Activated effector memory CD4-positive, alpha-beta T cell treated with Interleukin-2 at 50 U/mL for 16 hours (primary cell): ENCODE results near the gene XRCC4.
"Not testable (repeated sequence)": the region's sequence is repeated elsewhere in the genome, so short reads cannot be mapped to it uniquely, and the experiment has no call there.

ENCODE experiments used
- DNase-seq: peaks from one replicate; pipeline ENCODE4 v3.0.0-alpha.2; 2020

Gene XRCC4

GRCh38 chr5:83192947-83193346 is 115.6 kb downstream of the XRCC4 start:
- DNase-seq = no peak

- no peak for DNase-seq
Observed at GRCh38 chr5:83197326-83197967, 120.1 kb downstream of the XRCC4 start.

GRCh38 chr5:83199126-83199525 is 121.8 kb downstream of the XRCC4 start:
- DNase-seq = no peak

GRCh38 chr5:83204651-83205050 is 127.3 kb downstream of the XRCC4 start:
- DNase-seq = no peak

GRCh38 chr5:83209963-83210362 is 132.6 kb downstream of the XRCC4 start:
- no peak for DNase-seq

- no peak for DNase-seq
Observed at GRCh38 chr5:83219077-83219476, 141.7 kb downstream of the XRCC4 start.

- no peak for DNase-seq
Observed at GRCh38 chr5:83219495-83219894, 142.1 kb downstream of the XRCC4 start.

GRCh38 chr5:83220331-83220730 is 143.0 kb downstream of the XRCC4 start:
- DNase-seq = no peak

GRCh38 chr5:83222906-83223305 is 145.6 kb downstream of the XRCC4 start:
- DNase-seq = no peak

- no peak for DNase-seq
Observed at GRCh38 chr5:83227611-83228010, 150.3 kb downstream of the XRCC4 start.

GRCh38 chr5:83230511-83230910 is 153.2 kb downstream of the XRCC4 start:
- no peak for DNase-seq

GRCh38 chr5:83244516-83244915 is 167.2 kb downstream of the XRCC4 start:
- no peak for DNase-seq

GRCh38 chr5:83245037-83245436 is 167.7 kb downstream of the XRCC4 start:
- DNase-seq = no peak

GRCh38 chr5:83246071-83246470 is 168.7 kb downstream of the XRCC4 start:
- no peak for DNase-seq

GRCh38 chr5:83249156-83249555 is 171.8 kb downstream of the XRCC4 start:
- DNase-seq = no peak

- no peak for DNase-seq
Observed at GRCh38 chr5:83251849-83252248, 174.5 kb downstream of the XRCC4 start.

- DNase-seq = no peak
Observed at GRCh38 chr5:83253720-83254119, 176.4 kb downstream of the XRCC4 start.

- DNase-seq = no peak
Observed at GRCh38 chr5:83255268-83255667, 177.9 kb downstream of the XRCC4 start.

GRCh38 chr5:83256091-83256780 is 178.9 kb downstream of the XRCC4 start:
- no peak for DNase-seq

GRCh38 chr5:83257684-83258083 is 180.3 kb downstream of the XRCC4 start:
- DNase-seq = not testable (repeated sequence)

GRCh38 chr5:83265318-83265717 is 188.0 kb downstream of the XRCC4 start:
- no peak for DNase-seq

GRCh38 chr5:83270311-83270710 is 193.0 kb downstream of the XRCC4 start:
- DNase-seq = no peak

- no peak for DNase-seq
Observed at GRCh38 chr5:83277154-83277553, 199.8 kb downstream of the XRCC4 start.

GRCh38 chr5:83277953-83278352 is 200.6 kb downstream of the XRCC4 start:
- no peak for DNase-seq

- no peak for DNase-seq
Observed at GRCh38 chr5:83281176-83281575, 203.8 kb downstream of the XRCC4 start.
